Measurements from ENCODE around the gene CRYBB1.
A peak's percentile ranks its signal among the peaks of the same experiment; 100 is the strongest.

CRYBB1 gene

DNA sequence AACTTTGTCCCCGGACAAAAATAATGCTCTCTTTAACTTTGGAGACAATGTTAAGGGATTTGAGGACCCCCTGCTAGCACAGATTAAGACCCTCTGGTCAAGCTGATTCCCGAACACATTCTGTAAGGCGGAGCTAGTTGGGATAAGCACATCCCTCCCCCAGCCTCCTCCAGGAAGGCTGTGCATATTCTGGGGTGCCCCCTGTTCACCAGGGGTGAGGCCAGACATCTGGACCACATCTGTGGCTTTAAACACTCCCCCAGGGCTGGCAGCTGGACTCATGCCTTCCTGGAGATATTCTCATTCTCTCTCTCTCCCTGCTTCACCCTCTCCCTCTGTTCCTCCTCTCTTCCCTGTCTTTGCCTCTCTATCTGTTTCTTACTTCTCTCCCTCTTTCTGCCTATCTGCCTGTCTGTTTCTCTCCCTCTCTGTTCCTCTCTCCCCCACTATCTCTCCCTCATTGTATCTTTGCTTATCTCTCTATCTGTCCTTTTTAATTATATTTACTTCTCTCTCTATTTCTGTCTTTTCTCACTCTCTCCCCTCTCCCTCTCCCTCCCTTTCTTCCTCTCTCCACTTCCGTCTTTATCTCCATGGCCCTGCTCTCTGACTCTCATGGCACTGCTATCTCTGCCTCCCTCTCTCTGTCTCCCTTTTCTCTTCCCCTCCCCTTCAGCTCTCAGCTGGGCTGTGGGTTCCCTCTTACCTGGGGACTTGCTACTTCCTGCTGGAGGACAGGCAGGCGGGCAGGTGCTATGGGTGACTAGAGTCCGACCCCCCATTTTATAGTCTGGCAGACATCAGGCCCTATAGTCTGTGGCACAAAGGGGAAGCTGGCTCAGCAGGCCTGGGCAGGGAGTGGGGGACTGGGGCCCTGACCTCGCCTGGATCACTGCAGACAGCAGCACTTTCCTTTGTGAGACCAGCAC is at the start of gene CRYBB1:
CRYBB1 (minus strand) TSS at position 757 of the 929 bp plus-strand sequence. CDS start 1,708 bp downstream, outside the sequence.
- DNase-seq (ENCODE audit: low spot score): no peak

DNA sequence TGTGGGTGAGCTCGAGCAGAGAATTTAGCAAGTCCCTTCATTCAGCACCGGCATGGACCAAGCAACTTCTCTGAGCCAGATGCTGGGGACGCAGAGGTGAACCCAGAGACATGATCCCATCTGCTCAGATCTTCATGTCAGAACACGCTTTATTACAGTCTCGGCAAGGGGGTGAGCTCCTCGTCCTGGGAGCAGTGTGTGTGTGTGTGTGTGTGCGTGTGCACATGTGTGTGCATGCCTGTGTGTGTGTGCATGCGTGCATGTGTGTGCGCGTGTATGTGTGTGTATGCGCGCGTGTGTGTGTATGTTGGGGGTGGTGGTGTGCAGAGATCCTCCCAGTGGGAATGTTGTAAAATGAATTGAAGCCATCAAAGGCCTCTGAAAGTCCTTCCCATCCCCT is 49.3 kb upstream of the CRYBB1 start:
- DNase-seq (ENCODE audit: low spot score): no peak

DNA sequence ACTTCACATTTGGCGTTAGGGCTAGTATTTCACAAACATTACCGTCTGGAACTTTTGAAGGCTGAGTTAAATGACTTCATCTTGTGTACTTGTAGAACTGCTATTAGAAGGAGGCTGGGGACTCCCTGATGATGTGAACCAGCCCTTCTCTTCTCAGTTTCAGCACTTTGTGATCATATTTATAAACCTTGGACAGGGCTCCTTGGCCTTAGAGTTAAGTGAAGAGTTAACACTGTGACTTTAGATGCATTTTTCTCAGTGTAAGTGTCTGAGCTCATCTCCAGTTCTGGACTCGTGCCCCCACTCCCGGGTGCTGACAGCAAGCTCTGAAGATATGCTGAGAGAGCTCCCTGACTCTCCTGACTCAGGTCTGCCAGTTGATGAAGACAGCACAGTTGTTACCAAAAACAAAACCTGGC is 48.0 kb upstream of the CRYBB1 start:
- DNase-seq (ENCODE audit: low spot score): no peak

DNA sequence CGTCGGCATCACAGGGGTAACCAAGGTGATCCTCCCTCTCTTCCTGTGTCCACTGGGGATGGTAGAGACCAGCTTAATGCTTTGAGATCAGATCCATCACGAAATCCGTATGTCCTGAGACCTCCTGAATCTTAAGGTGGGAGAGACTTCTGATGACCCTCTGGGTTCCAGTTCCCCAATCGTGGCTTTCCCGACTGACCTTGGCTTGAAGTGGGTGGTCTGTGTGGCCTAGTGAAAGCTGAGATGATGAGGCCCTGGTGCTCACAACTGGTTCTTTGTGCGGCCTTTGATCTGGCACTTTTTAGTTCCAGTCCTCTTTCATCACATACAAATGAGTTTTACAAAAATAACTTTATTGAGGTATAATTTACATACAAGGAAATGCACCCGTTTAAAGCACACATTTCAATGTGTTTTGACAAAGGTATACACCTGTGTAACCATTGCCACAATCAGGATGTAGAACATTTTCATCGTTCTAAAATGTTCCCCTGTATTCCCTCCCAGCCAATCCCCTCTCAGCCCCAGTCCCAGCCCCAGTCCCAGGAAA is 45.6 kb upstream of the CRYBB1 start:
- no peak for DNase-seq (ENCODE audit: low spot score)

DNA sequence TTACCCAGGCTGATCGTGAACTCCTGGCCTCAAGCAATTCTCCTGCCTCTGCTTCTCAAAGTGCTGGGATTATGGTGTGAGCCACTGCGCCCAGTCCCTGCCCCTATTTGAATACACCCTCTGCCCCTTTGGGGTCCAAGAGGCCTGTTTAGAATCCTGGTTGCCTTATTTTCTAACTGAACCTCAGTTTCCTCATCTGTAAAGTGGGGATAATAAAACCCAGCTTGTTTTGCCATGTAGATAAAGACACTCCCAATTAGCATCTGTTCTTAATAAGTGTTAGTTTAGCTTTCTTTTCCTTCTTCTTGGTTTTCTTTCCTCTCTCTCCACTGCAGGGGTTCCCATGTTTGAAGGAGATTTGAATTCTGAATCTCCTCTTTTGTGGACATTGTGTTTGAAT is 44.3 kb upstream of the CRYBB1 start:
- no peak for DNase-seq (ENCODE audit: low spot score)

DNA sequence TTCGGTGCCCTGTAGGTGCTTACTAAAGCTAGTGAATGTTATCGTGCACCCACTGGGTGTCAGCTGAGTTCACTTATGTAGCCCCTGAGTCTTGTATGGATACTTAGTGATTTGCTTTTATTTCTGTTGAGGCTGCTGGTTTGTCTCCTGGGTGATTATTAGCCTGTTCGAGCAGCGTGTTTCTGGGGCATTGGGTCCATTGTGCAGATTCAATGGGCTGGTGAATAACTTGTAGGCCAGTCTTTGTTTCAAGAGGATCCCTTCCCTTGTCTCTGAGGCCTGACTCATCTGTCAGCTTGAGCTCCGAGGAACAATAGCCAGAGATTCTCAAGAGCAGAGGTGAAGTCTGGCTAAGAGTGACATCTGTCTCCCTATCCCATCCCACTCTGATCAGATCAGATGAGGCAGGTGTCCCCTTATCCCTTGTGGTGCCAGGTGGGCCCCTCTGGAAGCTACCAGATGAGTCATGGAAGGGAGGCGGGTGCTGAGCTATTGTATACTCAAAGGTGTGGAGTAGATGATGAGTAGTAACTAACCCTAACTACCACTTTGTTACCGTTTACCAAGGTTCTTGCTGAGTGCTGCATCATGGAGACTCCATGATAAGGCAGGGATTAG is 43.2 kb upstream of the CRYBB1 start:
- no peak for DNase-seq (ENCODE audit: low spot score)

DNA sequence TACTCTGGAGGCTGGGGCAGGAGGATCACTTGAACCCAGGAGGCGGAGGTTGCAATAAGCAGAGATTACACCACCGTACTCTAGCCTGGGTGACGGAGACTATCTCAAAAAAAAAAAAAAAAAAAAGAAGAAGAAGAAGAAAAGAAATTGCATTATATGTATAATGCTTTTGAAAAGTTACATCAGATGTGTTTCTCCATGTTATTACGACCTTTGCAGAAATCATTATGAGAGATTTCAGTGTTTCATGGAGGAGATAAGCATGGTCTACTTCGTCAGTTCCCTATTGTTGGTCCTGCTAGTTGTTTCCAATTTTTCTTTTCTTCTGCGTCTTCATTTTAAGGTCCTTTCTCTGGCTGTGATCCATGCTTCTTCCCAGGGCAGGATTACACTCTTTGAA is 42.5 kb upstream of the CRYBB1 start:
- no peak for DNase-seq (ENCODE audit: low spot score)

DNA sequence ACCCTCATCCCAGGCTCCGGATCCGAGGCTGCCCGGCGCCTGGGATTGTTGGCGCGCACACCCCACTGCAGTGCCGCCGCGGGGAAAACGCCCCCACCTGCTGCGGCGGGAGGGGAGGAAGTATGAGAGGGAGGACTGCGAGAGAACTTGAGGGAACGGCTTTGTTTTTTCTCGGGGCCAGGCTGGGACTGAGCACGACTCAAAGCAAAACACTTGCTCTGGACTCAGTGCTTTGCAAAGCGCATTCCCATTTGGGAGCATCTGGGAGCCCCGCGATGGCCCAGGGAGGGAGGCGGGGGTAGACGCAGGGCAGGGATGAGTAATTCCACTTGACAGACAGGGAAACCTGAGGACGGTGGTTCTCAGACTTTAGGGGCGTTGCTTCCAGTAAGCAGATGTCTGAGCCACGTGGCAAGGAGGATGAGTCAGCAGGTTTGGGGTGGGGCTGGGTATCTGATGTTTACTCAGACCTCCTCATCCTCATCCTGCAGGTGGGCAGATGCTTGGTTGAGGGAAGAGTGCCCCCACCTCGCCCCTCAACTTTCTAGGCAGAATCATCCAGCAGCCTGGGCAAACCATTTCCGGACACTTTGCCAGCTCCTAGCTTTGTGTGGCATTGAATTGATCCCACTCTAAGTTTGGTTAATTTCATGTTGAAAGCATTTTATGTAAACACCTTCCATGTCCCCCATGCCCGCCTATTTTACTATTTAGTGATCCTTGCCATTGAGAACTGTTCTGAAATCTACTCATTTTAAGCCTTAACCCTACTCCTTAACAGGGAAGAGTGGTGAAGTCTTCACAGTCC is 41.0 kb upstream of the CRYBB1 start:
- peak; percentile 87 for DNase-seq (ENCODE audit: low spot score)

DNA sequence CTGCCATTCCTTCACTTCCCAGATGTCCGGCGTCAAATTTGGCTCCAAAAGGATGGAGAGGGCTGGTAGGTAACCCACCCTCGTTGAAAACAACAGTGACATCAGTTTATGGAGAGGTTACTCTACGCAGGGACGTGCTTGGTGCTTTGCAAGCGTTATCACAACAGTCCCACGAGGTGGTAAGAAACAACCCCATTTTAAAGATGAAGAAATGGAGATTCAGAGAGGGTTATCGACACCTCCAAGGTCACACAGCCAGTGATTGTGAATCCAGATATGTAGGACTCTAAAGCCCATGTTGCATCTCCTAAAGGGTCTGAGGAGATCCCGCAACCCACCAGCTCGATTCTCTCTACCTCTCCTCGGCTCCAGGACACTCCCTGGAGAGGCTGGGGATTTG is 40.3 kb upstream of the CRYBB1 start:
- DNase-seq (ENCODE audit: low spot score): no peak

DNA sequence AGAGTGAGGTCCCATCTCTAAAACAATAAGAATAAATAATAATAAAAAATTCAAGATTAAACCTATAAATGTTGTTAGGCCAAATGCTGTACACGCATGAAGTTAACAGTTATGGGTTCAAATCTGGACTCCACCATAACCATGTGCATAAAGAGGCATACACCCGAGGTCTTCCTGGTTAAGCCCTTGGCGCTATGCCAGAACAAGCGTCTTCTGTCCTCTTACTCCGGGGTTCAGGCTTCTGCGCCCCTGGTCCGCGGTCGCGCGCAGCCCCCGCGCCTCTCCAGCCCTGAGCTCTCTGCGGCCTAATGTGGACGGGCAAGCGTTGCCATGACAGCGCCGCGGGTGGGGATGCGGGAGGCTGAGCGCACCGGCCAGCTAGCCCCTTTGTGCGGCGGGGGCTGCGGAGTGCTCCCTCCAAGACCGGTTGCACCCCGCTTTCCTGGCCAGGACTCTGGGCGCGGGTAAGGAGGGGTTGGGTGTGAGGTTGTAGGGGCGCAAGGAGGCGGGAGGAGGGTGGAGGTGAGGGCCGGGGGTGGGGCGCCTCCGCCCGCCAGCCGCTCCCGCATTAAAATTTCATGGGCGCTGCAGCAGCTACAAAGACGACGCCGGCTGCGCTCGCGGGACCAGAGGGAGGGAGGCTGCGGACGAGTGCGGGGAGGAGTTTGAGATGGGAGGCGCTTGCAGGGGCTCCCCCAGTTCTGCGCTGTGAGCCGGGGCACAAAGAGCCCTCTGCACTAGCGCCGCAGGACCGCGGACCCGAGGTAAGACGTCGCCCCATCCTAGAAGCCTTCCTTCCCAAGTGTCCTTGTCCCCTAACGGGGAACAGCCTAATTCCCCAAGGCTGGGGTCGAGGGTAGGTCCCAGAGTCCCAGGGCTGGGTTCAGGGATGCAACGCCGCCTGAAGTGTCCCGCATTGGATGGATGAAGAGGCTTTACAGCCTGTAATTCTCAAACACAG is 39.3 kb upstream of the CRYBB1 start, which contains the start of gene MIAT:
MIAT (plus strand) TSS at position 698 of the 961 bp plus-strand sequence.
- peak; percentile 71 for DNase-seq (ENCODE audit: low spot score)

DNA sequence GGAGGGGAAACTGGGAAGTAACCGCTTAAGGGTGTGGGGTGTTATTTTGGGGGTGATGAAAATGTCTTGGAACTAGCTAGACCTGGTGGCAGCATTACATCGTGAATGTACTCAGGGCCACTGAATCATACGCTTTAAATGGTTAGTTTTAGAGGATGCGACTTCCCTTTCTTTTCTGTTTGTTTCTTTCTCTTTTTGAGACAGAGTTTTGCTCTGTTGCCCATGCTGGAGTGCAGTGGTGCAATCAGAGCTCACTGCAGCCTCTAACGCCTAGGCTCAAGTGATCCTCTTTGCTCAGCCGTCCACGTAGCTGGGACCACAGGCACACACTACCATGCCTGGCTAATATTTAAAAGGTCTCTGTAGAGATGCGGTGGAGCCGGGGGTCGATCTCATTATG is 34.0 kb upstream of the CRYBB1 start:
- DNase-seq (ENCODE audit: low spot score): no peak

DNA sequence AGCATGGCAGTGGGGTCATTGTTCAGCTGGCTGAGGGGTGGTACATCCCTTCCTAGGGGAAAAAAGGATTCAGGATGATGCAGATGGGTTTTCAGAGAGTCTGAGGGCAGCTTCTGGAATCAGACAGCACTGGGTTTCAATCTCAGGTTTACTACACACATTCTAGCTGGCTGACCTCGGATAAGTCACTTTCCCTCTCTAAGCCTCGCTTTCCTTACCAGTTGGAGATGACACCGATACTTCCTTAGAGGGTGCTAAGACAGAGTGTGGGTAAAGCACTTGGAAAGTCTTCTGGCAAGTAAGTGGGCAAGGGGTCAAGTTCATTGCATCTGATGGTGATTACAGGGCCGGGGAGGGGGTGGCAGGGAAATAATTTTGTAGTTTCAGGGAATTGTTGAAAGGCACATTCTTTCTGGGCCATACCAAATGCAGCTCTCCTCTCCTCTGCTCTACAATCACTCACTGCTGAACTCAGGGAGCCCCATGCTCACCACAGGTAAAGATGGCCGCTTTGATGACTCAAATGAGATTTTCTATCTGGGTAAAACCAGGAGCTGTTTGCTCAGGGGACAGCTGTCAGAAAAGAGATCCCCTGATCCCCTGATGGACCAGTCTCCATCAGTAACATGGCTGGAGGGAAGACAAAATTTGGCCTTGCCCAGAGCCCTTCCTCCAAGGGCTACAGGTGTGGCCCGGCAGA is 33.0 kb upstream of the CRYBB1 start:
- DNase-seq (ENCODE audit: low spot score): no peak

DNA sequence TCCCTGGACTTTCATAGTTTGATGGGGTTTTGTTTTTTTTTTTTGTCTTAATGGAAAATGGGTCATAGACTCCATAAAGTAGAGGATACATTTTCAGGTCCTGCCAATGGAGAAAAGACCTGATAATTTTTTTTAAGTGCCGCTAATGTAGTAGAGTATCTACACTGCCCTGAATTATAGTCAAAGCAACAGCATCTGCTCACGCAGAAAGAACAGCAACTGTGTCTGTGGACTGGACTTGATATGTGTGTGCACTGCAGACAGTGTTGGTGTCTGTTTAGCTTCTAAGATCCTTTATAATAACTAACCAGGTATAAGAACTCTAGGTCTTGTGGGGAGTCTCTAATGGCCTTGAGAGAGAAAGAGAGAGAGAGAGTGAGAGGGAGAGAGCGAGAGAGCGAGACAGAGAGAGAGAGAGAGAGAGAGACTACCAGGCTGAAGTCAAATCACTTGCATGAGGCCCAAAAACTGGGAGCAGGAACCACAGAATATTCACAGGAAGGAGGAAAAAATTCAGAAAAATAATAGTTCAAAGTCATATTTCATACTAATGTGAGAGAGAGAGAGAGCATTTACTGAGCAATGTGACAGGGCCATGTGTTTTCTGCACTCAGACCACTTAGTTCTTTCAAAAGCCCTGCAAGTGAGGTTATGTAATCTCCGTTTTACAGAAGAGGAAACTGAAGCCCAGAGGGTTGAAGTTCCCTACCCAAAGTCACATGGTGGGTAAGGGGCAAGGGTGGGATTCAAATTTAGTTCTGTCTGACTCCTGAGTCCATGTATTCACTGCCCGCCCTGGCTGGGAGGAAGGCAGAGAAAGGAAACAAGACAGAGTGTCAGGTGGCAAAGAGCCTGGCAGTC is 30.9 kb upstream of the CRYBB1 start:
- DNase-seq (ENCODE audit: low spot score): no peak

DNA sequence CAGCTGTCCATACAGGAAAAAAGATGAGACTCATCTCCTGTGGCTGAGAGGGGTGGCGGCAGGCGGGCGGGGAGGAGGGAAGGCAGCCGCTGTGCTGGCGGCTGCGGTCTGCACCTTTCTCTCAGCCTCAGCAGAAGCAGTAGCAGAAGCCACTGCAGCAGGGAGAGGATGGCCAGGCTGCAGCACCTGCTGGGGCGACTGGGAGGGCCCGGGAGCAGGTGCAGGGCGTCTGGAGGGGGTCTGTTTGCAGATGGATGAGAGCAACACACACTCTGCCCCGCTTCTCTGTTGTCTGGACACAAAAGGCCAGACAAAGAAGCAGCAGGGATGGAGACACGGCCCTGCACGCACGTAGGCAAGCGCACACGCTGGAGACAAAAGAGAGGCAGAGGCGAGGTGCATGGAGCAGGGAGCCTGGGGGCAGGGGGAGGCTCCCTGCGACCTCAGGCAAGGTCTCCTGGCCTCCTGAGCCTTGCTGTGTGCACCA is 30.2 kb upstream of the CRYBB1 start:
- DNase-seq (ENCODE audit: low spot score): no peak

DNA sequence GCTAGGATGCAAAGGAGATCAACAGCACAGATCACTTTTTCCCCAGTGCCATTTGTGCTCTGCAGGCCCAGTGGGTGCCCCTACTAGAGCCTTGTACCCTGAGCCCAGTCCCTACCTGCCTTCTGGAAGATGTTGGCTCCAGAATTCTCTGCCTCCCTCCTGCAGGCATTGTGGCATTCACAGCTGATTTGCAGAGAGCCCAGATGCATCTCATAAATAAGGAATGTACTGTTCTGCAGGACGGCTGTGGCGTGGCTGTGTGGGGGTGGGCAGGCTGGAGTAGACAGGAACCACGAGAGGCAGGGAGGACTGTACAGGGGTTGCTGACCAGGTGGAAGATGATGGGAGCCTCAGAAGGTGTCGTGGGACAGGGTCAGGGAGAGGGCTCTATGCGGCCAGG is 28.3 kb upstream of the CRYBB1 start:
- DNase-seq (ENCODE audit: low spot score): no peak

DNA sequence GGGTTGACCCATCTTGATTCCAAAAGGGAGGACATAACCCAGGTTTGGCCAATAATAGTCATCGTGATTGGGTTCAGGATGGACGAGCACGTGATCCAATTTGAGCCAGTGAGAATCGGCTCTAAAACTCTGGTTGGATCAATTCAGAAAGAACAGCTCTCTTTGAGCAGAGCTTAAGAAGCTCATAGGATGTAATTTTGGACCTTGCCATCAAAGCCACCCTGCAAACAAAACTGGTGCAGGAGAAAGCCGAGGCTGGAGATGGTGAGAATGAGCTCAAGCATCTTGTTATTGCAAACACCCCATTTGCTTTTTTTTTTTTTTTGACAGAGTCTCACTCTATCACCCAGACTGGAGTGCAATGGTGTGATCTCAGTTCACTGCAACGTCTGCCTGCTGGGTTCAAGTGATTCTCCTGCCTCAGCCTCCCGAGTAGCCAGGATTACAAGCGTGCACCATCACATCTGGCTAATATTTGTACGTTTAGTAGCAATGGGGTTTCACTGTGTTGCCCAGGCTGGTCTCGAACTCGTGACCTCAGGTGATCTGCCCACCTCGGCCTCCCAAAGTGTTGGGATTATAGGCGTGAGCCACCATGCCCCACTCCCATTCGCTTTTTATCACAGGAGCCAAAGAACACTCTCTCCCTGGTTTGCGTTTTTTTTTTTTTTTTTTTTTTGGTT is 25.7 kb upstream of the CRYBB1 start:
- no peak for DNase-seq (ENCODE audit: low spot score)

DNA sequence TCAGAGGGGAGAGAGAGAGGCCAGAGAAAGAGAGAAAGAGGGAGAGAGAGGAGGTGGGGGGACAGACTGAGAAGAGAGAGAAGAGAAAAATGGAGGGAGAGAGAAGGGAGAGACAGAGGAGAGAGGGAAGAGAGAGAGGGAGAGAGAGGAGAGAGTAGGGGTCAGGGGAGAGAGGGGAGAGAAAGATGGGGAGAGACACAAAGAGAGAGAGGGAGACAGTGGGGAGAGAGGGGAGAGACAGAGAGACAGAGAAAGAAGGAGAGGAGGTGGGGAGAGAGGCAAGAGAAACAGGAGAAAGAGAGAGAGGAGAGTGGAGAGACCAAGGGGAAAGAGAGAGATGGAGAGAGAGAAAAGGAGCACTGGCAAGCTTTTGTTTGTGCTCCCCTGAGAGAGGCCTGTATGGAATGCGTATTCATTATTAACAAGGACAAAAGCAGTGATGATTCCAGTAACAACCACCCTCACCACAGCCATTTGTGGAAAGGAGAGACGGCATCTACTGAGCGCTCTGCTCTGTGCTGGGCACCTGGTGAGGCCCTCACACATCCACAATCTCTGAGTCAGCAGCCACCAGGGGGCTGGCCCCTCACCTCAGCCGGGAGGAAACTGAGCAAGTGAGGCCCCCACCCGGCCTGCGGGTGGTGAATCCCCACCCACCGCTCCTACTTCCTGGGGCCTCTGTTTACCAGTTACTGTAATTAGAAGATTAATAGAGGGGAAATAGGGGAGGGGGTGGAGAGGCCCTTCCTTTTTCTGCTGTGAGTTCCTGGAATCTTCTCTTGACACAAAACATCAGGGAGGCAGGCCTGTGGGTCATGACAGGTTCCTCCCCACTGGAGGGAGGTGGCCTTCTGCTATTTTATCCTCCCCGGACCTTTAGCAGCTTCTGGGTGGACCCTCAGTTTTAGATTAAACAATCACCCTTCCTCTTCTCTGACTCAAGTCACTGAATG is 24.9 kb upstream of the CRYBB1 start:
- DNase-seq (ENCODE audit: low spot score): no peak

DNA sequence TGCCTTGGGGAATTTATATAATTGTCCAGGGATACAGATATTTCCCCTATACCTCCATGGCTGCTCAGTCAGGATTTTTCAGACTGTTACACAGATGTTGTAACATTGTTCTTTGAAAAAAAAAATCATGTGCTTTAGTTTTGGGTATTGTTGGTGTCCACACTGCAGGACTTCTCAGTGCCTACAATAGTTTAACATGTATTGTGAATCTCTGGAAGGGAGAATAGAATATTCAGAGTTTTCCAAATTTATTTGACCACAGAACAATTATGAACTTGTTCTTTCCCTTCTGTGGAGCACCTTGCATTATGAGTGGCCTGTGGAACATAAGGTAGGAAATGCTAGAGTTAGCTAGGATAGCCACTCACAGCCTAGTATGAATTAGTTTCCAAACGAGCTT is 18.5 kb upstream of the CRYBB1 start:
- no peak for DNase-seq (ENCODE audit: low spot score)

All from D341Med (cell line).